ENCODE results near the gene STPG2. TPM values are rescaled to one million over a fixed set of nuclear protein-coding genes. Genes with fewer than 3 reads are reported as not detected.

Gene STPG2
- total RNA-seq, 1 experiment from 2014 or later = 0.61 TPM

DNA sequence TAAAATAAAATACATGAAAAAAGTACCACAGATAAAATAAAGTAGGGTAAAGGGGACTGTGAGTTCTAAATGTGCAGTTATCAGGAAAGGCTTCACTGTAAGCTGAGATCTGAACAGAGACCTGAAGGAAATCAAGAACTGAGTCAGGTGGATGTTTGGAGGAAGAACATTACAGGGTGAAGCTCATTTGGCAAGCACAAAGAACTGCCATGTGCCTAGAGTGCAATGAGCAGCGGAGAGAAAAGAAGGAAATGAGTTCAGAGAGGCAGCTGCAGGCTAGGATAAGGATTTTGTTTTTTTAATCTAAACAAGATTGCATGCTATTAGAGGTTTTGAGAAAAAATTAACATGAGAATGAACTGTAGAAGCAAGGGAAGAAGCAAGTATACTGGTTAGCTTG lies 373.1 kb downstream of the STPG2 start:
- Mint-ChIP-seq H3K9me3 (ENCODE audit: unreplicated experiment) (no peaks in the 10 kb centered on the region), H3K27ac (ENCODE audit: low read depth, unreplicated experiment) (no peak overlapping the region), H3K27me3 (ENCODE audit: insufficient read depth, unreplicated experiment) (no peaks in the 10 kb centered on the region), H3K36me3 (ENCODE audit: insufficient read depth, unreplicated experiment) (no peaks in the 10 kb centered on the region), H3K4me3 (ENCODE audit: unreplicated experiment) (no peak overlapping the region), H3K4me1 (ENCODE audit: insufficient read depth, unreplicated experiment) (no peaks in the 10 kb centered on the region)
- ChIA-PET CTCF (interaction anchor here (0.9 kb wide), 1 partner anchor 9 kb away, joined by 4 read pairs; no protein-coding TSS in a partner anchor), POLR2A (interaction anchor here (0.8 kb wide), 1 partner anchor 34 kb away, joined by 3 read pairs; no protein-coding TSS in a partner anchor)
- no peak for DNase-seq (ENCODE audit: unreplicated experiment)
- intact Hi-C loops (cut with micrococcal nuclease) = no loop called here
- no TSS peak for BruUV-seq (replicated peaks)
- TF ChIP-seq, protein P1, sequence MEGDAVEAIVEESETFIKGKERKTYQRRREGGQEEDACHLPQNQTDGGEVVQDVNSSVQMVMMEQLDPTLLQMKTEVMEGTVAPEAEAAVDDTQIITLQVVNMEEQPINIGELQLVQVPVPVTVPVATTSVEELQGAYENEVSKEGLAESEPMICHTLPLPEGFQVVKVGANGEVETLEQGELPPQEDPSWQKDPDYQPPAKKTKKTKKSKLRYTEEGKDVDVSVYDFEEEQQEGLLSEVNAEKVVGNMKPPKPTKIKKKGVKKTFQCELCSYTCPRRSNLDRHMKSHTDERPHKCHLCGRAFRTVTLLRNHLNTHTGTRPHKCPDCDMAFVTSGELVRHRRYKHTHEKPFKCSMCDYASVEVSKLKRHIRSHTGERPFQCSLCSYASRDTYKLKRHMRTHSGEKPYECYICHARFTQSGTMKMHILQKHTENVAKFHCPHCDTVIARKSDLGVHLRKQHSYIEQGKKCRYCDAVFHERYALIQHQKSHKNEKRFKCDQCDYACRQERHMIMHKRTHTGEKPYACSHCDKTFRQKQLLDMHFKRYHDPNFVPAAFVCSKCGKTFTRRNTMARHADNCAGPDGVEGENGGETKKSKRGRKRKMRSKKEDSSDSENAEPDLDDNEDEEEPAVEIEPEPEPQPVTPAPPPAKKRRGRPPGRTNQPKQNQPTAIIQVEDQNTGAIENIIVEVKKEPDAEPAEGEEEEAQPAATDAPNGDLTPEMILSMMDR (IDR thresholded peaks at IDR 0.05; ENCODE audit: unreplicated experiment) = no peak

DNA sequence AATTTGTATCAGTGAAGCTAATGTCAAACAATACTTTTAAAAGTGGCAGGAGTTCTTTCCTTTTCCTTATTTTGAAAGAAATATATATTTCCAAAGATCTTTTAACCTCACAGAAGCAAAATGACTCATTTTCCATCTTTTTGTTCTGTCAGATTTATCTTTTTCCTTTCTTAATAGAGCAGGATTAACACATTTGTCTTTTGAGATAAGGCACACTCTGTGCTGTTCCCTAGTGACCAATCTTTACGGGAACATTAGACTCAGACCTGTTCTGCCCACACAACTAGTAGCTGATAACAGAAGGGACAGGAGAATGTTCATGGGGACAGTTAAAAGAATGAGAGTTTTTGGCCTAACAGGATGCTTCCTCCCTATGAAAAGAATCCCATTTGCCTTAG lies 381.2 kb downstream of the STPG2 start:
- no TSS peak for BruUV-seq (replicated peaks)
- H3K27ac Mint-ChIP-seq (ENCODE audit: low read depth, unreplicated experiment) = no peak overlapping the region
- DNase-seq (ENCODE audit: unreplicated experiment) = no peak
- CTCF ChIA-PET = interaction anchor here (1.3 kb wide), 1 partner anchor 9 kb away, joined by 4 read pairs; no protein-coding TSS in a partner anchor
- intact Hi-C loops (cut with micrococcal nuclease) = loop anchor here (1.0 kb wide), 1 partner anchor 25 kb away; no protein-coding TSS in a partner anchor
- no peaks in the 10 kb centered on the region for H3K9me3 Mint-ChIP-seq (ENCODE audit: unreplicated experiment)
- H3K27me3 Mint-ChIP-seq (ENCODE audit: insufficient read depth, unreplicated experiment) = no peaks in the 10 kb centered on the region
- POLR2A ChIA-PET = no interaction called here
- H3K36me3 Mint-ChIP-seq (ENCODE audit: insufficient read depth, unreplicated experiment) = no peaks in the 10 kb centered on the region
- no peak overlapping the region for H3K4me3 Mint-ChIP-seq (ENCODE audit: unreplicated experiment)
- no peaks in the 10 kb centered on the region for H3K4me1 Mint-ChIP-seq (ENCODE audit: insufficient read depth, unreplicated experiment)
- TF ChIP-seq, protein P1 (IDR thresholded peaks at IDR 0.05; ENCODE audit: unreplicated experiment) = no peak

- CTCF ChIA-PET = interaction anchor here (0.5 to 1.3 kb wide), 2 partner anchors 9 to 19 kb away, joined by 3 to 4 read pairs; no protein-coding TSS in a partner anchor
- no peak for DNase-seq (ENCODE audit: unreplicated experiment)
- Mint-ChIP-seq H3K4me3 (ENCODE audit: unreplicated experiment) (no peak overlapping the region), H3K36me3 (ENCODE audit: insufficient read depth, unreplicated experiment) (no peaks in the 10 kb centered on the region), H3K9me3 (ENCODE audit: unreplicated experiment) (no peaks in the 10 kb centered on the region), H3K27me3 (ENCODE audit: insufficient read depth, unreplicated experiment) (no peaks in the 10 kb centered on the region), H3K4me1 (ENCODE audit: insufficient read depth, unreplicated experiment) (no peaks in the 10 kb centered on the region), H3K27ac (ENCODE audit: low read depth, unreplicated experiment) (no peak overlapping the region)
- POLR2A ChIA-PET = no interaction called here
- TF ChIP-seq, protein P1 (IDR thresholded peaks at IDR 0.05; ENCODE audit: unreplicated experiment) = no peak
- BruUV-seq (replicated peaks) = no TSS peak
- intact Hi-C loops (cut with micrococcal nuclease) = loop anchor here (1.0 kb wide), 1 partner anchor 26 kb away; no protein-coding TSS in a partner anchor
Measured at GRCh38 chr4:97761445-97762114, 381.7 kb downstream of the STPG2 start.

GRCh38 chr4:97759785-97760184 lies 383.5 kb downstream of the STPG2 start:
- Mint-ChIP-seq H3K27ac (ENCODE audit: low read depth, unreplicated experiment) (no peak overlapping the region), H3K4me3 (ENCODE audit: unreplicated experiment) (no peak overlapping the region), H3K27me3 (ENCODE audit: insufficient read depth, unreplicated experiment) (no peaks in the 10 kb centered on the region), H3K36me3 (ENCODE audit: insufficient read depth, unreplicated experiment) (no peaks in the 10 kb centered on the region), H3K9me3 (ENCODE audit: unreplicated experiment) (peaks cover 7% of the 10 kb centered on the region), H3K4me1 (ENCODE audit: insufficient read depth, unreplicated experiment) (no peaks in the 10 kb centered on the region)
- BruUV-seq (replicated peaks) = no TSS peak
- TF ChIP-seq, protein P1 (IDR thresholded peaks at IDR 0.05; ENCODE audit: unreplicated experiment) = no peak
- intact Hi-C loops (cut with micrococcal nuclease) = no loop called here
- CTCF ChIA-PET = interaction anchor here (0.6 to 0.7 kb wide), 2 partner anchors 365 to 460 kb away, joined by 3 read pairs; no protein-coding TSS in a partner anchor
- DNase-seq (ENCODE audit: unreplicated experiment) = no peak
- POLR2A ChIA-PET = interaction anchor here (0.6 kb wide), 1 partner anchor 506 kb away, joined by 3 read pairs; no protein-coding TSS in a partner anchor
